NCI-H2196 treated with DMSO at 0.1 percent for 48 hours (cell line): ENCODE data around the gene MRM2.

ENCODE experiments used
- DNase-seq: peaks from one replicate; lab custom pipeline; 2025; ENCODE audit not compliant: unreplicated experiment; lab: John Stamatoyannopoulos, UW

The MRM2 gene

DNA sequence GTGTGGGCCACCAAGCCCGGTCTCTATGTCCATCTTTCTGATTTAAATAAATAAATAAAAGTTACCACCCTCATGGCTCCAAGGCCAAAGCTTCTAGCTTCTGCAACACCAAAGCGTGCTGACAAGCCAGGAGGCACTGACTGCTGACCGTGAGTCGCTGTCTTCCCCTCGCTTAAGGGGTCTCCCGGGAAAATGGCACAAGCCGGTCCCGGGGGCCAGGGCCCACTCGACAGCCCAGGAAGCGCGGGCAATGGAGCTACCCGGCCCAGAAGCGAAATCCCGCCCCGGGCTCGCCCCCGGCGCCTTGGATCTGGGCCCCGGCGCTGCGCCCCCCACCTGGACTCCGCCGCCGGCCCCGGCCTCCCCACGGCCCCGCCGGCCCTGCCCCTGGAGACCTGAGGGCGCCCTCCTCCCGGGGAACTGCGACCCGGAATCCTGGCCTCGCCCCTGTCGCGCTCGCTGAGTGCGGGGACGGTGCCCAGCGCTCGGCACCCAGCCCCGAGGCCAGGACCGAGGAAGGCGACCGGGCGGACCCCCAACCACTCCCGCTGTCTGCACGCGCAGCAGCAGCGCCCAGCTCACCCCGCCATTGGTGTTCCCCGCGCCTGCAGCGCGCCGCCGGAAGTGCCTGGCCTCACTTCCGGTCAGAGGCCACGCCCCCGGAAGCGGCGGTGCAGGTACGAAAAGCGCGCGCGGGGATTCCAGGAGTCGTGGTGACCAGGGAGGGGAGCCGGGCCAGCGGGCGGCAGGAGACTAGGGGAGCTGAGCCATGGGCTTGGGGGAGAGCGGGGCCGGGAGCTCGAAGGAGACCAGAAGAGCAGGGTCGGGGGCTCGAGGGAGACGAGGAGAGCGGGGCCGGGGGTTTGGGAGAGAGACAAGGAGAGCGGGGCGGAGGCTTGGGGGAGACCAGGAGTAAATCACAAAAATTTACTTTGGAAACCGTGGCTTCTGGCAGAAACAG, at the start of gene MRM2, which contains the start of gene NUDT1:
Gene MRM2, minus strand, starts transcription at position 626 of the 961 bp plus-strand sequence. Its CDS starts 36 bp downstream, at position 590.
Gene NUDT1, plus strand, starts transcription at position 647 of the 961 bp plus-strand sequence. CDS start 2,349 bp downstream, outside the sequence.
- DNase-seq: peak; percentile 74

DNA sequence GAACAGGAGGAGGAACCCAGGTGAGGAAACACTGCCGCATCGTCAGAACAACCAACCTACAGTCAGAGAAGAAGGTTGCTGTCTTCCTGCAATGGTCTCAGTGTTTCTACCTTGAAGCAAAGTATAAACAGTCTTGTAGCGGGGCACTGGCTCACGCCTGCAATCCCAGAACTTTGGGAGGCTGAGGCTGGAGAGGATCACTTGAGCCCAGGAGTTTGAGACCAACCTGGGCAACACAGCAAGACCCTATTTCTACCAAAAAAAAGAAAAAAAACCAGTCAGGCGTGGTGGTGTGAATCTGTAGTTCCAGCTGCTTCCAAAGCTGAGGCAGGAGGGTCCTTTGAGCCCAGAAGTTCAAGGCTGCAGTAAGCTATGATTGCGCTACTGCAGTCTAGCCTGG, 48.9 kb upstream of the MRM2 start:
- no peak for DNase-seq

DNA sequence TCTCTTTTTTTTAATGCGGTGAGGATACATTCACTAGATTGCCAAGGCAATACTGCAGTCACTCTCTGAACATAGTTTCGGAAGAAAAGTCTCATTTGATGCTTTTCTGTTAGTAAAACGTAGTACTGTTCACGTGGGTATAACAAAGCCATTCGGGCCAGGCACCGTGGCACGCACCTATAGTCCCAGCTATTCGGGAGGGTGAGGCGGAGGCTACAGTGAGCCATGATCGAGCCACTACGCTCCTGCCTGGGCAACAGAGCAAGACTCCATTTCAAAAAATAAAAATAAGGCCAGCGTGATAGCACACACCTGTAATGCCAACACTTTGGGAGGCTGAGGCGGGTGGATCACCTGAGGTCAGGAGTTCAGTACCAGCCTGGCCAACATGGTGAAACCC, 47.6 kb upstream of the MRM2 start:
- no peak for DNase-seq

DNA sequence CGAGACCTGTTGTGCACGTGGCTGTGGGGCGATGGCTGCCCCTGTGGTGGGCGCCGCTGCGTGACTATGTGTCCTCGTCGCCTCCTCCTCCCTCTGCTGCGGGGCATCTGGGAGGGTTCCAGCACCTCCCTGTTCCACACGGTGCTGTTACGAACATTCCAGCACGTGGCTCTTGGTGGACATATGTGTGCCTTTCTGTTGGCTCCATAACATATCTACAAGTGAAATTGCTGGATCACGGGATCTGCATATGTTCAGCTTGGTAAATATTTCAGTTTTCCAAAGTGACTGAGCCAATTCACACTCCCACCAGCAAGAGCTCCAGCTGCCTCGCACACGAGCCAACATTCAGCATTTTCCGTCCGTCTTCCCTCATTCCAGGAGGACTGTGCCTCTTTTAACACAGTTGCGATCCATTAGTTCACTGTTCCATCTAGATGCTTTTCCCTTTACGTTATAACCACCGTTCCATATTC, 47.1 kb upstream of the MRM2 start:
- no peak for DNase-seq

DNA sequence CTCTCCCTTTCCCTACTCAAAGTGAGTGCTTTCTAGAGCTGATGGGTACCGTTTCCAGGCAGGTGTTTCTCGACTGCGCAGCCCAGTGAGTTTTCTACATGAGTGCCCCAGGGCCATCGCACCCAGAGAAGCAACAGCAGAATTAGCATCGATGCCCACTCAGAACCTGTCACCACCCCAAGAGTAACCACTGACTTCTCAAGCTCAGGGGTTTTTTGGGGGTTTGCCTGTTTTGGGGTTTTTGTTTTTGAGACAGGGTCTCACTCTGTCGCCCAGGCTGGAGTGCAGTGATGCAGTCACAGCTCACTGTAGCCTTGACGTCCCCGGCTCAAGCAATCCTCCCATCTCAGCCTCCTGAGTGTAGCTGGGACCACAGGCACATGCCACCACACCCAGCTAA, 46.5 kb upstream of the MRM2 start:
- no peak for DNase-seq

DNA sequence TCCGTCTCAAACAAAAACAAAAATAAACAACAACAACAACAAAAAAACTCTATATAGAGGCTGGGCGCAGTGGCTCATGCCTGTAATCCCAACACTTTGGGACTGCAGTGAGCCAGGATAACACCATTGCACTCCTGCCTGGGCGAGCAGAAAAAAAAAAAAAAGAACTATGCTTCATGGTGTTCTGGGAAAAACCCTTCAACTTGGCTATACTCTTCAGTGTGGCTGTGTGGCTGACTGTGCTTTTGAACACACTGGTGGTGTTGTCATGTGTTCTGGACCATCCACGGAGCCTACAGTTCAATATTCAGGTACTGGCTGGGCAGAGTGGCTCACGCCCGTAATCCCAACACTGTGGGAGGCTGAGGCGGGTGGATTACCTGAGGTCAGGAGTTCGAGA, 45.7 kb upstream of the MRM2 start:
- no peak for DNase-seq

DNA sequence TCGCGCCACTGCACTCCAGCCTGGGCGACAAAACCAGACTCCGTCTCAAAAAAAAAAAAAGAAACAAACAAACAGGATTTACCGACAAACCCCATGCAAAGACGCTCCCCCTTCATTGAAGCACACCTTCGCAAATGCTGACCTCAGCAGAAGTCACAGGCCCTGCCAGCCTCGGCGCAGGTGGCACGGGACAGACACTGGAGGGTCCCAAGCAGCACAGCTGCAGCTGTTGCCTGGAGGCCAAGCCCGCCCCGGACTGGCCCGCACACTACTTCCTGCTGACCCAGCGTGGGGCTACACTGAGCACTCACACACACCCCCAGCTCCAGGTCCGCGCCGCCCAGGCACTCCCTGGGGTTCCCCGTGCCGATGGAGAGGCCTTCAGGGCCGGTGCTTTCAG, 41.1 kb upstream of the MRM2 start:
- no peak for DNase-seq

DNA sequence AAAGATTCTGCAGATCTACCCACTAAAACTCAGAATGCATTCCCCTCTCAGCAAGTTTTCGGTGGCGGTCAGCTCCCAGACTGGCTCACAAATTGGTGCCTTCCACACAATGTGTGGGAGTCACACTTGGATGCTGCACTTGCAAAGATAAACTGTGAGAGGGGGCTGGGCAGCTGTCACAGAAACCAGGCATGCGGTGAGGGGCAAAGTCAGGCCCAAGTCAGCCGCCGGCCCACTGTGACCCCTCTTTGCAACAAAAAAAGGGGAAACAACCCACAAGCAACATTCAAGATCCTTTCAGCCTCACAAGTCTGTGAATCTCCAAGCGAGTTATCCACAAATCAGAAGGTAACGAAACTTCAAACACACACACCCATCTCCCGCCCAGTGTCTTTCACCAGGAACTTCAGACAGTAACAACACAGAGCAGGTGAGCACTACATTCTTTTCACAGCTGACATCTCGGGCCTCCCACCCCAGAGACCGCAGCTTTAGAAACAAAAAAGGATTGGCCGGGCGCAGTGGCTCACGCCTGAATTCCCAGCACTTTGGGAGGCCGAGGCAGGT, 40.3 kb upstream of the MRM2 start:
- DNase-seq: no peak

DNA sequence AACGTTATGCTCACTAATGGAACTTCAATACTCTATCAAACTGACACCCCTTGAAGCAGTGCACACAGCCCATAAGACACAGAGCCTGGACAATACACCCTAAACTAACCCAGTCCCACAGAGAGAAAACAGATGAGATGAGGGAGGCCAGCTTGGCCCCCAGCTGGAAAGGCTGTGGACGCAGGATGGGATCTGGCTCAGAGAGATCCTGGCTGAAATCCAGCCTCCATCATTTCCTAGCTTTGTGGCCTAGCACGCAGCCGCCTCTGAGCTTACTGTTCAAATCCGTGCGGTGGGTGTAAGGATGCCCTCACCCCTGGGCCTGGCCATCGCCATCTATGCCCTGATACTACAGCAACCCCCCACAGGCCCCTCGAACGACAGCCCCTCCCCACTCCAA, 39.5 kb upstream of the MRM2 start:
- DNase-seq: no peak

DNA sequence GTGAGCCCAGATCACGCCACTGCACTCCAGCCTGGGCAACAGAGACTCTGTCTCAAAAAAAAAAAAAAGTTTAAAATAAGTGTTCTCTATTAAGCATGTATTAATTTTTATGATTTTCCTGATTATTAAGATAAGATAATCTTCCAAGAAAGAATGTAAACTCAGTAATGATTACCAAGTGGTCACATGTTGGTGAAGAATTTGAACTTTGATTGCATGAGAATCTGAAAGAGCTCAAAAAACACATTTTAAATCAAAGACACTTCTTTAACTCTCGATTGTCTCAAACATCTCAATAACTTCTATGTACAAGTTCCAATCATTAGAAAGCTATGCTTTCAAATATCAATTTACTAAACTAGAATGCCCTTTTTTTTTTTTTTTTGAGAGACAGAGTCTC, 38.4 kb upstream of the MRM2 start:
- DNase-seq: no peak

DNA sequence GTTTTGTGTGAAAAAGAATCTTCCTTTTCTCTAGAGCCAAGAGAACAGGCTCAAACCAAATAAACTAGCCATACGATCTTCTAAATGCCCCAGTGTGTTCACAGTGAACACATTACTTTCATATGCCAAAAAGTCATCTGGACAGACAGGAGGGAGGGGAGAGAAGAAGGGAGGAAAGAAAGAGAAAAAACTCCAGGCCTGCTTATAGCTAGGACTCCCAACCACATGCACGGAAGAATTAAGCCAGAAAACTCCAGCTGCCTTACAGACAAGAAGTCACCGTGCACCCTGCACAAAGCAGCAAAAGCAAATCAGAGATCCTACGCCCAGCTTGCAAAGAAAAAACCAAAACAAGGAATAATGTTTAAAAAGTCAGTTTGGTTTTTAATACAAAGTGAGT, 37.9 kb upstream of the MRM2 start:
- DNase-seq: no peak

DNA sequence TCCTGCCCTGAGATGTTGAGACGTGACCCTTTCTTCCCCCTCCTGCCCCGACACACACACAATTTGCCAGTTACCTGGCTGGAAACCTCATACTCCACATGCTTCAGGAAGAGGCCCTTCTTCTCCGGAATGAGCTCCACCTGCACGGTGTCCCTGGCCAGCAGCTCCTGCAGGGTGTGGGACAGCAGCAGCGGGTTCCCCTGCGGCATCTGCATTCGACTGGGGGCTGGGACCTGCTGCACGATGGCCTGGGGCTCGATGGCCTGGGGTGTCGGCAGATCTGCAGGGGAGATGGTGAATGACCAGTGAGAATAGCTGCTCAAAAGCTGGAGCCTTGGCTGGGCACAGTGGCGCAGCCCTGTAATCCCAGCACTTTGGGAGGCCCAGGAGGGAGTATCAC, 36.0 kb upstream of the MRM2 start:
- no peak for DNase-seq

DNA sequence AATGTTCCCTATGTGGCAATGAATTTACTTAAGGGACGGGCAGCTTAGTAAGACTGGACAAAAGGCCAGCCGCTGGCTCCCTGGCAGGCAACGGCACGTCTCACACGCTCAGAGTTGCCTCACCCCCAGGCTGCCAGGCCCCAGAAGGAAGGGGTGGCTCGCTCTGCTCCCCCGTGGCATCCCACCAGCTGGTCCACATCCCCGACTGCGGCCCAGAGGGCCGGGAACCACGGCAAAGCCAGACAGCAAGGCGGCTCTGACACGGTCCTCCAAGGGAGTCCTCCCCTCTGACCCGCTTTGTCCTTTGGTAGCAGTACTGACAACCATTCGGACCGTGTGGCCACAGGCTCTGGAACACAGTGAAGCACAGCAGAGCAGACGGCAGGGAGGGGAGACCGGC, 34.1 kb upstream of the MRM2 start:
- no peak for DNase-seq

DNA sequence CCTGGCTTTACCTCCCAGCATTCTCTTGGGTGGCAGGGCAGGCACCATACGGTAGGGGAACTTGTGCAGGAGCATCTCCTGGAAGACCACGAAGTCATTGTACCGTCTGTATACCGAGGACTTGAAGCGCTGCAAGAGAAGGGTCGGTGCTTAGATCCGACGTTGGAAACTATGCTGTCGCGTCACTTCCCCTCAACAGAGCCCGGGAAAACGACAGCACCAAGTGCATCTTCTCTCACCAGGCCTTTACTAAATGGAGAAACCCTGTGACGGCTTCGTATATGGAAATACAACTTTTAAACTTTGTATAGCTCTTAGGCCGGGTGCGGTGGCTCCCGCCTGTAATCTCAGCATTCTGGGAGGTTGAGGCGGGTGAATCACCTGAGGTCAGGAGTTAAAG, 33.1 kb upstream of the MRM2 start:
- no peak for DNase-seq

DNA sequence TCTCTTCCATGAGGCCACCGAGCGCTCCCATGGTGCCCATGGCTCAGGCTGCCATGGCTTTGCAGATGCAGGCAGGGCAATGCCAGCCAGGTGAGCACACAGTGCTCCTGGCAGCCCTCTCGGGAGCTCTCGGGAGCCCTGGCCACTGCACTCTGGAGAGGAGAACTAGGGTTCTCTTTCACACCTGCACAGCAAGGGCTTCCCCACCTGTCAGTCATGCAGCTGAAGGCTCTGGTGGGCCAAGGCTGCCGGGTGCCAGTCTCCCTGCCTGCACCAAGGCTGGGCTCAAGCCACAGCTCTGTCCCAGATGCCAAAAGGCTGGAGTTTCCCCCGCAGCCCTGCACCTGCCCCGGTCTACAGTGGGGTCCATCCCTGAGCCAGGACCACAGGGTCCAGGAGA, 32.7 kb upstream of the MRM2 start:
- DNase-seq: no peak

DNA sequence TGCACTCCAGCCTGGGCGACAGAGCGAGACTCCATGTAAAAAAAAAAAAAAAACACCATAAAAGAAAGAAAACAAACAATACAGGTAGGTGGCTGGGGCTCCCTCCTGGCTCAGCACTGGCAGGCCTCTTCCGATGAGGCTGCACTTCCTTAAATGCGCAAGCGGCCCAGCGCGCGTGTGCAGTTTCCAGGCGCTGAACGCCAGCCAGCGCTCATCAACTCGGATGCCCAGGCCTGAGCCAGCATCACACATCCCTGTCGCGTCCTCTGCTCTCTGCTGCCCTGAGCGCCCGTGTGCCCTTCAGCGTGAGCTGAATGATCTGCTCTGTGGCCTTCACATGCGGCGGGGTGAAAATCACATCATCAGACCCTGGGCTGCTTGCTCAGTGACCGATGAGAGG, 31.9 kb upstream of the MRM2 start:
- DNase-seq: no peak

DNA sequence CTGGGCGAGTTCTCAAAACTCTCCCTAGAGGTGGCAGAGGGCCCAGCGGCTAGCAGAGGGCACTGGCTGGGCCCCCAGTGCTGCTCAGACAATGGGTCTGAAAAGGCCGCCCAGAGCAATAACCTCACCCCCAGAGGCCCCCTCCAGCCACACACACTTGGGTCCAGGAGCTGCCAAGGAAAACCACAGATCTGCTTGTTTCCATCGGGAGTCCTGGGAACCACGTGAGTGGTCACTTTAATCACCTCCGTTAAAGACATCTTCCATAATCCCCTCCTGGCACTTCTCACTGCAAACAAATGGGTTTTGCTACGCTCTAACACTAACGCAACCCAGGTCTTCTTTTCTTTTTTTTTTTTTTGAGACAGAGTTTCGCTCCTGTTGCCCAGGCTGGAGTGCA, 30.0 kb upstream of the MRM2 start:
- no peak for DNase-seq

DNA sequence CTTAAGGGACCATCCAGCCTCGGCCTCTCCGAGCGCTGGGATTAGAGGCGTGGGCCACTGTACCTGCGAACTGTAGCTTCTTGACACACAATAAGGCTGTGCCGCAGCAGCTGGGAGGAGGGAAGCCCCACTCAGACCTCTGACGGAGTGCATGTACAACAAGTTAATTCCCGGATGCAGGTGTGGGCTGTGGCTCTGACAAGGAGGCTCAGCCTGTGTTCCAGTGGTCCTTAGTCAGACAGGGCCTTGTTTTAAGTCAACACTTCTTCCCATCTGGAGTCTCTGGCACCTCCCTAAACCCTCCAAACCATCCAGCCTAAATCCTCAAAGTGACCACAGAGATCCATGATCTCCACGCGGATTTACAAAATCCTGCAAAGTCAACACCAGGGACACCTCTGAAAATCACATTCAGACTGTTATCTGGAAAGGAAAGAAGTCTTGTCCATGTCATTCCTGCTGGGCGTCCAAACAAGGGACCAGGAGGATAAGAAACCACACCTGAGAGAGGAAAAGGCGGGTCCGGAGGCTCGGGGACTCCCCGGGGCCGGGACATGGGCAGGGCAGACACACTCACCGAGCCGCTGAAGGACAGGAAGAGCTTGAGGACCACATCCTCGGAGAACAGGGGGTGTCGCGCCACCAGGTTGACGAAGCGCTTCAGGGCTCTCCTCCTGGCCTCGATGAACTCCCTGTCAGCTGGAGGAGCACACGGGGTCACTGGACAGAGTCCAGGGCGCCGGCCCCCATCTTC, 29.4 kb upstream of the MRM2 start:
- DNase-seq: no peak

DNA sequence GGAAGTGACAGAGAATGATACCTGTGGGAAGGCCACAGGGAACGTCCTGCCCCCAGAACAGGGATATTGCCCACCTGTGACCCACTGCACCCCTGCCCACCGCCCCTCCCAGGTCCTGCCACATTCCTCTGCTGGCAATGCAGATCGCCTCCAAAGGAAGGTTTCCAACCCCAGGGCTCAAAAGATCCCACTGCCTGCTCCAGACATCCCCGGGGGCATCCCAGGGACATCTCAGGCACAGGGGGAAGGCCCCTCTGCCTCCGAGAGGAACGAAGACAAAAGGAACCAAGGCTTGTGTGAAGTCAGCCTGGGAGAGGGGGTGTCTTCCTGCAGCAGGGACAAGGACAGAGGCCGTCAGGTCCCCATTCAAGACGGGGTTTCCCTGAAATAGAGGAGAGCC, 28.5 kb upstream of the MRM2 start:
- DNase-seq: no peak

DNA sequence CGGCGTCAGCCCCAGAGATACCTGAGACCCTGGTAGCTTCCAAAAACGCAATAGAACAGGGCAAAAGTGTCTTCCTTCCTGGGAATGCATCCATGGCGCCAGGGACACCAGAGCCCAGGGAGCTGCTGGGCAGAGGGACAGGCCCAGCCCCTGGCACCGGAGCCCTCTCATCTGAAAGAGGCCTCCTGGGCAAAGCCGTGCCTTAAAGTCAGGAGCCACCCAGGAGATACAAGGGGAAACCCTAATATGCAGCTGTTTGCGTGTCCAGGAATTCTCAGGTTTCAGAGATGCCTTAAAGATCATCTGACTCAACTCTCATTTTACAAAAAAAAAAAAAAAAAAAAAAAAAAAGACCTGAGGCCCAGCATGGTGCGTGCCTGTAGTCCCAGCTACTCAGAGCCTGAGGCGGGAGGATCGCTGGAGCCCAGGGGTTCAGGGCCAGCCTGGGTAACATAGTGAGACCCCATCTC, 28.0 kb upstream of the MRM2 start:
- DNase-seq: no peak
